ENCODE results near the gene SEM1. TPM values are rescaled to one million over a fixed set of nuclear protein-coding genes. Genes with fewer than 3 reads are reported as not detected.
"Not testable (repeated sequence)": the region's sequence is repeated elsewhere in the genome, so short reads cannot be mapped to it uniquely, and the experiment has no call there.

The SEM1 gene
- total RNA-seq, 4 donors from 2014 or later = 15.2 to 39.2 (median 37.5) TPM

DNA sequence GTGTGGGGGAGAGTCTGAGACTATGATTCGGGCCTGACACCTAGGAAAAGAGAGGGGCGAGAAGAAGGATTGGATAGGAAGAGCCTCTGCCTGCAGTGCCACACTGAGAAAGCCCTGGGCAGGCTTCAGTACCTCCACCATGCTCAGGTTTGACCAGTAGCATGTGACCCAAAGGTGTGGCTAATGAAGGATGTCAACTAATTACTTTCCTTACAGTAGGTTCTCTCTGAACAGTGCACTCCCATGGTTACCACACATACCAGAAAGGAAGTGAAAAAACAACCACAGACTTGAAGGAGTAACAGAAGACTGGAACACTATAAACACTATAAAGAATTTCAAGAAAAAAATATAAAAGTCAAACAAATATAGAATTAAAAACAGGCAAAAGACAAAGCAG is 46.2 kb downstream of the SEM1 start:
- peaks cover 0 to 19% of the 10 kb centered on the region in 2 donors for H3K36me3 ChIP-seq

DNA sequence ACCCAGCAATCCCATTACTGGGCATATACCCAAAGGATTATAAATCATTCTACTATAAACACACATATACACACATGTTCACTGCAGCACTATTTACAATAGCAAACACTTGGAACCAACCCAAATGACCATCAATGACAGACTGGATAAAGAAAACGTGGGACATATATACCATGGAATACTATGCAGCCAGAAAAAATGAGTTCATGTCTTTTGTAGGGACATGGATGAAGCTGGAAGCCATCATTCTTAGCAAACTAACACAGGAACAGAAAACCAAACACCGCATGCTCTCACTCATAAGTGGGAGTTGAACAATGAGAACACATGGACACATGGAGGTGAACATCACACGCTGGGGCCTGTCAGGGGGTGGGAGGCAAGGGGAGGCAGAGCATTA is 47.5 kb downstream of the SEM1 start:
- not testable (repeated sequence) for H3K27me3 ChIP-seq, H3K9me3 ChIP-seq, ATAC-seq, H3K4me3 ChIP-seq, H3K4me1 ChIP-seq, H3K27ac ChIP-seq
- 57 to 86% methylated on average over 2 of the region's 3 CpGs for WGBS, 2 donors (ENCODE audit: low coverage in 1 of 2)
- peaks cover 0 to 18% of the 10 kb centered on the region in 2 donors for H3K36me3 ChIP-seq

More for the DNA sequence above, 46.2 kb downstream of the SEM1 start:
- Histone ChIP-seq H3K27me3 (no peaks in the 10 kb centered on the region), H3K4me3 (no peak overlapping the region), H3K9me3 (no peaks in the 10 kb centered on the region), H3K4me1 (no peaks in the 10 kb centered on the region), H3K27ac (no peak overlapping the region)
- 74 to 90% methylated on average over 2 of the region's 2 CpGs for WGBS, 2 donors (ENCODE audit: low coverage in 1 of 2)
- TF ChIP-seq EP300 (IDR thresholded peaks at IDR 0.05) = no peak
- TF ChIP-seq, protein P1, sequence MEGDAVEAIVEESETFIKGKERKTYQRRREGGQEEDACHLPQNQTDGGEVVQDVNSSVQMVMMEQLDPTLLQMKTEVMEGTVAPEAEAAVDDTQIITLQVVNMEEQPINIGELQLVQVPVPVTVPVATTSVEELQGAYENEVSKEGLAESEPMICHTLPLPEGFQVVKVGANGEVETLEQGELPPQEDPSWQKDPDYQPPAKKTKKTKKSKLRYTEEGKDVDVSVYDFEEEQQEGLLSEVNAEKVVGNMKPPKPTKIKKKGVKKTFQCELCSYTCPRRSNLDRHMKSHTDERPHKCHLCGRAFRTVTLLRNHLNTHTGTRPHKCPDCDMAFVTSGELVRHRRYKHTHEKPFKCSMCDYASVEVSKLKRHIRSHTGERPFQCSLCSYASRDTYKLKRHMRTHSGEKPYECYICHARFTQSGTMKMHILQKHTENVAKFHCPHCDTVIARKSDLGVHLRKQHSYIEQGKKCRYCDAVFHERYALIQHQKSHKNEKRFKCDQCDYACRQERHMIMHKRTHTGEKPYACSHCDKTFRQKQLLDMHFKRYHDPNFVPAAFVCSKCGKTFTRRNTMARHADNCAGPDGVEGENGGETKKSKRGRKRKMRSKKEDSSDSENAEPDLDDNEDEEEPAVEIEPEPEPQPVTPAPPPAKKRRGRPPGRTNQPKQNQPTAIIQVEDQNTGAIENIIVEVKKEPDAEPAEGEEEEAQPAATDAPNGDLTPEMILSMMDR (IDR thresholded peaks at IDR 0.05) = no peak
- no peak for TF ChIP-seq POLR2A (IDR thresholded peaks at IDR 0.05)
- no peak for TF ChIP-seq POLR2AphosphoS5 (IDR thresholded peaks at IDR 0.05)
- ATAC-seq = no peak

DNA sequence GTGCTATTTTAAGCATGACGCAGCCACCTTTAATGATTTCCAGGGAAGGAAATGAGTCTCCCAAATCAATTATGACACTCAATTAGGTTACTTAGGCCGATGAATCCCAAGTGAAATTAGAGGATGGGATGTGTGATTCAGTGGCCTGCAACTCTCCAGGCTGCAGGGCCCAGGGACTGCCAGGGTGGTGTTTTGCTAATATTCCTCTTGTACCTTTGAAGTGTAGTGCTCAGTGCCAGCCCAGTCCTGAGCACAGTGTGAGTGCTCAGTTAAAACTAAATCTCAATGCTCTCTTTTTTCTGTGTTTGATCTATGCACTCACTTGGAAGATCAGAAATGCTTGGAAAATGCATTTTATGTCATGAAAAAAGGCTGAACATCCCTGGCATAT is 51.6 kb downstream of the SEM1 start:
- Histone ChIP-seq H3K27ac (no peak overlapping the region), H3K4me3 (no peak overlapping the region), H3K4me1 (no peaks in the 10 kb centered on the region), H3K36me3 (no peaks in the 10 kb centered on the region), H3K27me3 (no peaks in the 10 kb centered on the region), H3K9me3 (no peaks in the 10 kb centered on the region)
- TF ChIP-seq EP300 (IDR thresholded peaks at IDR 0.05) (no peak), POLR2AphosphoS5 (IDR thresholded peaks at IDR 0.05) (no peak), POLR2A (IDR thresholded peaks at IDR 0.05) (no peak)
- TF ChIP-seq, protein P1 (IDR thresholded peaks at IDR 0.05) = no peak
- 60 to 89% methylated on average over 1 to 2 of the region's 2 CpGs for WGBS, 2 donors (ENCODE audit: low coverage in 1 of 2)
- no peak for ATAC-seq

DNA sequence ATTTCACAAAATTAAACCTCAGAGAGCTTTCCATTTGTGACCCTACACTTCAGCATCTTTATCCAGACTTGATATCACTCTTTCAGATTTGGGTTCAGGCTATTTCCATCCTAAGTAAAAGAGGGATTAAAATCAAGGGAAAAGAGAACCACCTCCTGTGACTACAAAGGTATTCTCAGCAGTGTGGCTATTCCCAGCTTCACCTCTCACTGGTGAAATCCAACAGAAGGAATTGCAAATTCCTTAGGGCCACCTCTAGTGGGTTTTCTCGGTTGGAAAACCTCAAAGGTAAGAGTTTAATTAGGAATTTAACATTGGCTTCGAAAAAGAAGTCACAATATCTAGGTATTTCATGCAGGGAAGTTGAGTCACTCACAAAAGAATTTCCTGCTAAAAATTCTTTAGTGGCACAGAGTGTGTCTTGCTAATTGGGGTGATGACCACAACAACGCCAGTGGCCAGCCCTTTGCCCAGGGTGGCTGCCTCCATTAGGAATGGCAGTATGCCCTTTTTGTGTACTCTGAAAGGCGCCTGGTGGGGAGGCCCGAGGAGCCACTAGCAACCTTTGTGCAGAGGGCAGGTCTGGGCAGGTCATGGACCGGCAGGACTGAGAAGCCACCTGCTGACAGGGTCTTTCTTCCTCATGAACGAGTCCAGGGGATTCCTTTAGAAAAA is 52.2 kb downstream of the SEM1 start:
- Histone ChIP-seq H3K36me3 (no peaks in the 10 kb centered on the region), H3K4me3 (no peak overlapping the region), H3K27me3 (no peaks in the 10 kb centered on the region), H3K4me1 (no peaks in the 10 kb centered on the region), H3K27ac (no peak overlapping the region), H3K9me3 (no peaks in the 10 kb centered on the region)
- TF ChIP-seq POLR2A (IDR thresholded peaks at IDR 0.05) (no peak), POLR2AphosphoS5 (IDR thresholded peaks at IDR 0.05) (no peak), EP300 (IDR thresholded peaks at IDR 0.05) (no peak)
- TF ChIP-seq, protein P1 (IDR thresholded peaks at IDR 0.05) = no peak
- no peak for ATAC-seq
- 64 to 74% methylated on average over 5 of the region's 7 CpGs for WGBS, 2 donors (ENCODE audit: low coverage in 1 of 2)

DNA sequence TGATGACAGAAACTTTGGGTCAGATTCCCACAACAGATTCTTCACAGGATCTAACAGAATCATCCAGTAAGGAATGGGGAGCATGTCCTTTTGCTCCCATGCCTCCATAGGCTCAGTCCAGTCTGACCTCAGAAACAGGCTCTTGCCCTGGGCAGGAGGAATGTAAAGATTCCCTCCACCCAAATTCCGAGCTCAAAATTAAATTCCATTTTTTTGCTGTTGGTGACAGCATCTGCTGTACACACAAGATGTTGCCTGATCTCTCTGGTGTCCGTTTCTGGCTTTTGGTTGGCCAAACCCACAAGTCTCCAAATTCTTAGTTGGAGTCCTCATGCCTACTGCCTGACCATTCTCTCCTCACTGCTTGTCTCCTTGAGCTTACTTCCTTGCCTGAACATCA is 53.7 kb downstream of the SEM1 start:
- Histone ChIP-seq H3K27me3 (no peaks in the 10 kb centered on the region), H3K4me1 (no peaks in the 10 kb centered on the region), H3K9me3 (no peaks in the 10 kb centered on the region), H3K36me3 (no peaks in the 10 kb centered on the region), H3K27ac (no peak overlapping the region), H3K4me3 (no peak overlapping the region)
- no peak for TF ChIP-seq EP300 (IDR thresholded peaks at IDR 0.05)
- TF ChIP-seq, protein P1 (IDR thresholded peaks at IDR 0.05) = no peak
- TF ChIP-seq POLR2AphosphoS5 (IDR thresholded peaks at IDR 0.05) = no peak
- TF ChIP-seq POLR2A (IDR thresholded peaks at IDR 0.05) = no peak
- 55% methylated on average over 2 of the region's 2 CpGs for WGBS, 2 donors (ENCODE audit: low coverage in 1 of 2)
- no peak for ATAC-seq

Data from gastroesophageal sphincter (tissue), 4 donors.